GM12892 (cell line): ENCODE measurements around the gene DNAH10.

ENCODE experiments used
- POLR2A ChIP-seq: IDR thresholded peaks from 2 replicates; pipeline ENCODE4 v1.6.1; 2011; ENCODE audit warnings: low read depth, low read length, control low read depth
- POLR2AphosphoS5 ChIP-seq: IDR thresholded peaks from 2 replicates; pipeline ENCODE4 v1.6.1; 2011; ENCODE audit warnings: low read depth, low read length, control low read depth
- TAF1 ChIP-seq: IDR thresholded peaks from 2 replicates; pipeline ENCODE4 v1.6.1; 2011; ENCODE audit warnings: low read depth, mild to moderate bottlenecking, control low read depth, low read length, borderline replicate concordance

- TF ChIP-seq POLR2AphosphoS5 (no peak), POLR2A (no peak), TAF1 (no peak)
These were observed 88.4 kb downstream of the DNAH10 start for GRCh38 chr12:123850246-123851134.
